Stimulated activated CD4-positive, alpha-beta T cell treated with anti-CD3 and anti-CD28 coated beads, Interleukin-1b, Interleukin-23, amount 100 ng/mL, for 48 hours (primary cell): Measurements from ENCODE around the gene GPNMB.

ENCODE experiments used
- DNase-seq: peaks from one replicate; pipeline ENCODE4 v3.0.0-alpha.2; 2020

The GPNMB gene

GRCh38 chr7:23275912-23276311 lies 29.3 kb downstream of the GPNMB start:
- DNase-seq, result no peak

DNA sequence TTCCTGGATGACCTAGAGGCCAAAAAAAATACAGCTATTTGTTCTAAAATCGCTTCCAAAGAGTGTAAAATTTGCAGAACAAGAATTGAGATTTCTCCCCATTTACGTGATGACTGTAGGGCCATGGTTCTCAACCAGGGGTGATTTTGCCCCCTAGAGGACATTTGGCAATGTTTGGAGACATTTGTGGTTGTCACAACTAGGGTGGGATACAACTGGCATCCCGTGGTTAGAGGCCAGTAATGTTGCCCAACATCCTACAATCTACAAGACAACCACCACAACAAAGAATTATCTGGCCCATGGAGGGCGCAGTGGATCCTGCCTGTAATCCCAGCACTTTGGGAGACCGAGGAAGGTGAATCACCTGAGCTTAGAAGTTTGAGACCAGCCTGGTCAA lies 29.8 kb downstream of the GPNMB start:
- no peak for DNase-seq

DNA sequence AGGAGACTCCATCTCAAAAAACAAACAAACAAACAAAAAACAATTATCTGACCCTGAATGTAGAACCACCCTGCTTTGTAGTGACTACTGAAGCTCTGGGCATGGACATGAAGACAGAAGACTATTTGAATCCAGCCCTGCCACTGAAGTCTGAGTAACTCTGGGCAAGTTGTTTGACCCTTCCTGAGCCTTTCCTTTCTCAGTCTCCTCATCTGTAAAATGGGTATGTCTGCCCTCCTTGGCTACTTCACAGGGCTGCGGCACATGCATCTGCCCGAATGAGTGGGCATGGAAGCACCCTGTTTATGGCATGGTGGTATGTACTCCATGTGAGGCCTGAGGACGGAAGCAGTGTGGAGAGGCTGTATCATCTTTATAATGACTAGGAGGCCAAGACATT lies 30.4 kb downstream of the GPNMB start:
- no peak for DNase-seq

GRCh38 chr7:23277359-23277989 lies 30.9 kb downstream of the GPNMB start:
- DNase-seq, result no peak

GRCh38 chr7:23279819-23280525 lies 33.4 kb downstream of the GPNMB start:
- no peak for DNase-seq

GRCh38 chr7:23283086-23283485 lies 36.5 kb downstream of the GPNMB start:
- no peak for DNase-seq

DNA sequence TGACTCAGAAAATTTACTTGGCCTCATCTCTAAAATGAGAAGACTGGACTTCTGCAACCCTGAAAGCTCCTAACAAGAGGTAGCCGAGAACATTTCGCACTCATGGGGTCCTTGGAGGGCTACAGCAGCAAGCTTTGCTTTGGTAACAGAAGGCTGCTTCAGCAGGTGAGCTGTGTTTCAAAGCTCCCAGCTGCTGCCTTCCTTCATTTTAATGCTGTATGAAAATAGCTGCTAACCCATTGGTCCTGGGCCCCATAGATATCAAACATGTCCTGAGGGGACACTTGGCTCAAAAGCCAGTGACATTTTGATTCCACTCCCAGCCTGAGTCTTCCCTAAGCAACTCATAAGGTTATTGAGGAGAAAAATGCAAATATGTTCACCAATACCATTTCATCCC lies 38.3 kb downstream of the GPNMB start:
- no peak for DNase-seq

GRCh38 chr7:23285657-23286646 lies 39.4 kb downstream of the GPNMB start:
- no peak for DNase-seq

DNA sequence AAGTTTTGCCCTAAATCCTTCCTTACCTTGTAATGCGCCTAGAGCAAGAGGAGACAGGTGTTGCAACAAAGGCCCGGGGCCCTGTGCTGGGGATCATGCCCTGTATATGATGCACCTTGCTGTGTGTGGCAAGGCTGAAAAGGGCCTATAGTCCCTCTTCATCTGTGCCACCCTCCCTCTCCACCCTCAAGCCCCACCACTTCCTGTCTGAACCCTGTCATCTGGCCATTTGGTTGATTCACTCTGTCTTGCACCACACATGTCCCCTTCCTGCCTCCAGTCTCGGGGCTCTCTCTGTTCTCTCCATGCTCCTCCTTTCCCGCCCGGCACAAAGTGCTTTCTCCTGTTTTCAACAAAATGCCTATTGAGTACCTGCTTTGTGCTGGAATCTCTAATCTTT lies 41.0 kb downstream of the GPNMB start:
- DNase-seq, result peak; percentile 14

DNA sequence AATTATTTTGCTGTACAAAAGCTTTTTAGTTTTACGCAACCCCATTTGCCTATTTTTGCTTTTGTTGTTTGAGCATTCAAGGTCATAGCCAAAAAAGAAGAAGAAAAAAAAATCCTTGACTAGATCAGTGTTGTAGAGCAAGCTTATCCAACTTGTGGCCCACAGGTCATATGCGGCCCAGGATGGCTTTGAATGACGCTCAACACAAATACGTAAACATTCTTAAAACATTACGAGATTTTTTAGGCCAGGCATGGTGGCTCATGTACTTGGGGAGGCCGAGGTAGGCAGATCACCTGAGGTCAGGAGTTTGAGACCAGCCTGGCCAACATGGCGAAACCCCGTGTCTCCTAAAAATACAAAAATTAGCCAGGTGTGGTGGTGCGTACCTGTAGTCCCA lies 44.4 kb downstream of the GPNMB start:
- DNase-seq, result no peak

GRCh38 chr7:23291957-23292560 lies 45.5 kb downstream of the GPNMB start:
- DNase-seq, result no peak

- DNase-seq, result no peak
These were observed 46.0 kb downstream of the GPNMB start for GRCh38 chr7:23292623-23293022.

GRCh38 chr7:23293500-23294073 lies 47.0 kb downstream of the GPNMB start:
- DNase-seq, result no peak

DNA sequence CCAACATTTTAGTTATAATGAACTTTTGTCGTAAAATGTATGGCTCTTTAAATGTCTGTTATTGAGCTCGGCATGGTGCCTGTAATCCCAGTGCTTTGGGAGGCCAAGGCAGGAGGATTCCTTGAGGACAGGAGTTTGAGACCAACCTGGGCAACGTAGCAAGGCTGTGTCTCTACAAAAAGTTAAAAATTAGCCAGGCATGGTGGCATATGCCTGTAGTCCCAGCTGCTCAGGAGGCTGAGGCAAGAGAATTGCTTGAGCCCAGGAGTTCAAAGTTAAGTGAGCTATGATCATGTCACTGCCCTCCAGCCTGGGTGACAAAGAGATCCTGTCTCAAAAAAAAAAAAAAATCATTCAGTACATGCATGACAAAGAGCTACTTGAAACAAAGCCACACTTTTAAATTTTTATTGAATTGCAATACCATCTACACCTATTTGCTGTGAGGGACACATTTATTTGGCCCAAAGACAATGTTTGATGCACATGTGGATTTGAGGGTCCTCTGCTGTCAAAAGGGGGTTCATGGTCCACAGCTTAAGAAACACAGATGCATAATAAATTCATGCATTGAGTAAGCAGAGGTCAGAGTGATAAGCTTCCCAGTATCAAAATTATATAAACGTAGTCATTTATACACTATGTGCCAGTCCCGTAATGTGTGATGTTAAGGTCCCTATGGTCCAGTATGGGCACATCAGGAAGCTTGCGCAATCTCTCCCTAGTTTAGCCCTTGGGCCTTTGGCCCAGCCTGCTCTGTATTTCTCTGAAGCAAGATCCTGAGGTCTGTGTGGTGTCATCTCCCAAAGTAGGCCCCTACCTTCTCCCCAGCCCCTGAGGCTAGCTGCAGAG lies 48.2 kb downstream of the GPNMB start:
- no peak for DNase-seq

DNA sequence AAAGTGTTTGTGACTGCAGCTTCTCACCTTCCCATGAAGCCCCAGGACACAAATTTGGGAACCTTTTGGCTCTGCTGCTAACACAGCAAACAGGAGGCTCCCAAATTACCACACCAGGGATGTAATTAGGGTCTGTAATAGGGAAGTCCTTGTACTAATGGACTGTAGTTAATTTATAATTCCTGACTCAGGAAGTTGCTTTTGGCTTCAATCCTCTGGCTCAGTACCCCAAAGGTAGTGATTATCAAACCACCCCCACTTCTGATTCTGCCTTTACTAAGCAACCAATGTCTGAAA lies 48.8 kb downstream of the GPNMB start:
- no peak for DNase-seq

DNA sequence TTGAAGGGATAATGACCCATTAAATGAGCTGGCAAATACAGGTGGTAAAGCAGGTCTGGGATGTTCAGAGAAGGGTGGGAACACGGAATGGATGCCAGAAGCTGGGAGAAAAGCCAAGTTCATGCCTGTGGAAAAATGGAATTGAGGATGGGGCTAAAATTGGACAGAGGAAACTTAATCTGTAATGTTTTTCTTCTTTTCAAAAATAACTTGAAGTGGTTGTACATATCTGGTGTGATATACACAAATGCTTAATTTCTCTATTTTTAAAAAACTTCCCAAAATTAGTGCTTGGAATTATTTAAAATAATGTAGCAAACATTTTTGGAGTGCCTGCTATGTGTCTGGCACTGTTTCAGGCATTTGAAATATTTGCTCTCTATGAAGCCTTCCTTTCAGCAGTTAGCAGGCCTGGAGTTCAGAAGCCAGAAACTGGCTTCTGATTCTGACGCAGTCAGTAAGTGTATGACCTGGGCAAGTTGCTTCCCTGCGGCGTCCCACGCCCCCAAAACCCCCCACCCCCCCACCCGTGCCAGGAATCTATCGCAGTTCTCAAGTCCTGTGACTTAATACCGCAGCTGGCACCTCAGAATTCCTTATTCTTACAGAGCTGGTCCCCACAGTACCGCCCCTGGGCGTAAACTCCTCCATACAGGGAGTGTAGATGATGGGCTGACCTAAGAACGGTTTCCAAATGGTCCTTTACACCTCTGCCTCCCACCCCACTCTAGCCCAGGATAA lies 51.7 kb downstream of the GPNMB start:
- no peak for DNase-seq

GRCh38 chr7:23298885-23299769 lies 52.6 kb downstream of the GPNMB start, which contains the start of gene MALSU1:
Gene MALSU1 (plus strand): TSS chr7:23299339. CDS start chr7:23299353, 14 bp downstream.
- peak; percentile 98 for DNase-seq

- no peak for DNase-seq
These were observed 53.3 kb downstream of the GPNMB start for GRCh38 chr7:23299770-23300300.

DNA sequence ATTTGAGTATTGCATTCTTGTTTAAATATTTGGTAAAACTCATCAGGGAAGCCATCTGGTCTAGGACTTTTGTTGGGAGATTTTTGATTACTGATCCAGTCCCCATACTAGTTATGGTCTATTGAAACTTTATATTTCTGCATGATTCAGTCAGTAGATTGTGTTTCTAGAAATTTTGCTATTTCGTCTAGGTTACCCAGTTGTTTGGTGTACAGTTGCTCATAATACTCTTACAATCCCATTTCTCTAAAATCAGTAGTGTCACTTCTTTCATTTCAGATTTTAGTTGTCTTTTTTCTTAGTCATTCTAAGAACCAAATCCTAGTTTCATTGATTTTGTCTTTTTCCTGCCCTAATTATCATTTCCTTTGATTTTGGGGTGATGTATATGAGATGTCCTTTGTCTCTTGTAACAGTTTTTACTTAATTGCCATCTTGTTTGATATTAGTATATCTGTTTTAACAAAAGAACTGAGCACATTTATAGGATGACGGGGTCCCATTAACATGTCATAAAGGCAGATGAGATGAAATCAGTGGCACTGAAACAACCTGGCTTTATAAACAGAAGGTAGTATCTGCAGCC lies 60.5 kb downstream of the GPNMB start:
- no peak for DNase-seq
